ENCODE data around the gene CCL8. TPM values are rescaled to one million over a fixed set of nuclear protein-coding genes. Genes with fewer than 3 reads are reported as not detected.

Gene CCL8
- total and polyA plus RNA-seq, 8 donors, result 0.31 to 7.3 (median 0.70) TPM

- Histone ChIP-seq H3K9me3 (no peaks in the 10 kb centered on the region), H3K4me3 (no peak within 1 kb of the TSS), H3K27ac (no peak within 1 kb of the TSS), H3K36me3 (no peaks in the 10 kb centered on the region), H3K27me3 (no peaks in the 10 kb centered on the region), H3K4me1 (no peaks in the 10 kb centered on the region)
- intact Hi-C loops (cut with DNase I), result no loop called here
- ATAC-seq (no peak), DNase-seq (no peak)
- no peak for TF ChIP-seq CTCF (IDR thresholded peaks at IDR 0.05)
These were observed 33.9 kb upstream of the CCL8 start, which contains the start of gene CCL11 for GRCh38 chr17:34285286-34285792. Gene CCL11 (plus strand): TSS chr17:34285742. CDS start chr17:34285809, 67 bp downstream.

DNA sequence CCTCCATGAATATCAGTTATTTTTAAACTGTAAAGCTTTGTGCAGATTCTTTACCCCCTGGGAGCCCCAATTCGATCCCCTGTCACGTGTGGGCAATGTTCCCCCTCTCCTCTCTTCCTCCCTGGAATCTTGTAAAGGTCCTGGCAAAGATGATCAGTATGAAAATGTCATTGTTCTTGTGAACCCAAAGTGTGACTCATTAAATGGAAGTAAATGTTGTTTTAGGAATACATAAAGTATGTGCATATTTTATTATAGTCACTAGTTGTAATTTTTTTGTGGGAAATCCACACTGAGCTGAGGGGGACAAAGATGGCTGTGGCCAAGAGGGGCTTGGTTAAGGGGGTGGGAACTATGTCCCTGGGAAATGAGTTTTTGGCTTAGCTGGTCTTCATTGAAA is 31.4 kb upstream of the CCL8 start:
- Histone ChIP-seq H3K27me3 (no peaks in the 10 kb centered on the region), H3K36me3 (no peaks in the 10 kb centered on the region), H3K27ac (no peak overlapping the region), H3K9me3 (no peaks in the 10 kb centered on the region), H3K4me3 (no peak overlapping the region), H3K4me1 (no peaks in the 10 kb centered on the region)
- TF ChIP-seq CTCF (IDR thresholded peaks at IDR 0.05), result no peak
- ATAC-seq, result no peak
- intact Hi-C loops (cut with DNase I), result no loop called here
- DNase-seq, result no peak

GRCh38 chr17:34290586-34290985 is 28.6 kb upstream of the CCL8 start:
- ATAC-seq (no peak), DNase-seq (no peak)
- intact Hi-C loops (cut with DNase I), result no loop called here
- H3K4me1 ChIP-seq, result no peaks in the 10 kb centered on the region
- H3K27me3 ChIP-seq, result no peaks in the 10 kb centered on the region
- no peak overlapping the region for H3K4me3 ChIP-seq
- TF ChIP-seq CTCF (IDR thresholded peaks at IDR 0.05), result no peak
- H3K27ac ChIP-seq, result no peak overlapping the region
- H3K9me3 ChIP-seq, result no peaks in the 10 kb centered on the region
- no peaks in the 10 kb centered on the region for H3K36me3 ChIP-seq

DNA sequence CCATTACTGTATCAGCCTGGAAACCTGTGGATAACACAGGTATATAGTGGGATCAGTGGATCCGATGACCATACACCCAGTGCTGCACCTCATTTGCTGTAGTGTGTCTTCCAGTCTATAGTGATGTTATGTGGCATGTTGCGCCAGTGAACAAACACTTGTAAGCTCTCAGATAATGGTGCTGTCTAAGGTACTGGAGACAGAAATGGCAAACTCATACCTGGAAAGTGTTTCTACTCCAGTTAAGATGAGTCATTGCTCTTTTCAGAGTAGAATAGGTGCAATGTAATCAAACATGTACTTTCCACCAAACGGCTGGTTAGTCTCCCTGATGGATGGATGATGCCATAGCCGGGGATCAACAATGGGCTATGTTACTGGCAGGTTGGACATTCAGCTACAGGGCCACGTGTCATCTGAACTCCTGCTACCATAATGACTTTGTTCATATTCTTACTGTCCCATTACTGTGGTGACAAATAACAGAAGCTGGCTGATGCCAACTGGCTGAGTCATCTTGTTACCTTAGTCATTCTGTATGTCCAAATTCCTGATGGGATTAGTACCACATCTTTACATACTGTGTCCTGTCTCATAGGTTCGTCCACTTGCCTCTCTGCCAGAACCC is 27.4 kb upstream of the CCL8 start:
- no peaks in the 10 kb centered on the region for H3K27me3 ChIP-seq
- ATAC-seq (peak; percentile 83), DNase-seq (no peak)
- no peak for TF ChIP-seq CTCF (IDR thresholded peaks at IDR 0.05)
- no peaks in the 10 kb centered on the region for H3K9me3 ChIP-seq
- no peak overlapping the region for H3K27ac ChIP-seq
- no peaks in the 10 kb centered on the region for H3K4me1 ChIP-seq
- no peaks in the 10 kb centered on the region for H3K36me3 ChIP-seq
- intact Hi-C loops (cut with DNase I), result no loop called here
- H3K4me3 ChIP-seq, result no peak overlapping the region

DNA sequence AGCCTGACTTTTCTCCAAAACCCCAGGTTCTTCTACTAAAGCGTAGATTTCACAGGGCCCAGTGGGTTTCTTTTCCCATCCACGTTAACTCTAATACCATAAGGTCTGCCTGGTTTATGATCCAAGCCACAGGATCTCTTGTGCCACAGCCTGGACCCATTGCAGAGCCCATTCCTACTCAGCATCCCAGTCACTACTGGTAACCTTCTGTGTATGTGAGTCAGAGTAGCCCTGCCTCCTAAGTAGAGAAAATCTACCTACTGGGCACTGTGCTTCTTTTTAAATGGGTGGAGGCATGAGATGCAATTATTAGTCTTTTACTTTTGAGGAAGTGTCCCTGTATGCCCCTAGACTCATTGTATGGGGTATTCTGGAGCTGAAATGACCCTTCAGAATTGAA is 20.2 kb upstream of the CCL8 start:
- intact Hi-C loops (cut with DNase I), result no loop called here
- no peak for TF ChIP-seq CTCF (IDR thresholded peaks at IDR 0.05)
- peaks cover 0 to 3% of the 10 kb centered on the region in 2 donors for H3K4me1 ChIP-seq
- DNase-seq (no peak), ATAC-seq (no peak)
- no peaks in the 10 kb centered on the region for H3K36me3 ChIP-seq
- H3K27ac ChIP-seq, result no peak overlapping the region
- H3K4me3 ChIP-seq, result no peak overlapping the region
- H3K27me3 ChIP-seq, result no peaks in the 10 kb centered on the region
- H3K9me3 ChIP-seq, result no peaks in the 10 kb centered on the region

Measured in left lung (tissue), 10 donors.